GM19463 (cell line): ENCODE results near the gene NOTO.
"Not testable (repeated sequence)": the region's sequence is repeated elsewhere in the genome, so short reads cannot be mapped to it uniquely, and the experiment has no call there.

Source experiments
- ATAC-seq: cut with Tn5 transposase; IDR thresholded peaks from one replicate; pipeline ENCODE4 v1.9.1; 2021; ENCODE audit warnings: mild to moderate bottlenecking, moderate library complexity; ENCODE audit not compliant: unreplicated experiment

Gene NOTO

DNA sequence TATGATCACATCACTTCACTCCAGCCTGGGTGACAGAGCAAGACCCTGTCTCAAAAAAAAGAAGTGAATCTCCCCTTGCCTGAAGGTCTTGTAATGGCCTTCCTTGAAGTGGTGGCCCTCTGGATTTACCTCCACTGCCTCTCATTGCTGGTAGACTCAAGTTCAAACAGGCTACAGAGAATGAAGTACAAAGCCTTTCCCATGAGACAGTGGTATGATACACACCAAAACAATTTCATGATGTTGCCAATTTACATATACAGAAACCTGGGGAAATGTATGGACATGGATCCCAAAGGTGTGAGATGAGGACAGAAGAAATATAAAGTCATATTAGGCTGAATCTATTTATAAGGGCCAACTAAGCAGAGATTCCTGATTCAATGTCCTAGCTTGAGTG lies 4.8 kb upstream of the NOTO start:
- ATAC-seq = no peak

DNA sequence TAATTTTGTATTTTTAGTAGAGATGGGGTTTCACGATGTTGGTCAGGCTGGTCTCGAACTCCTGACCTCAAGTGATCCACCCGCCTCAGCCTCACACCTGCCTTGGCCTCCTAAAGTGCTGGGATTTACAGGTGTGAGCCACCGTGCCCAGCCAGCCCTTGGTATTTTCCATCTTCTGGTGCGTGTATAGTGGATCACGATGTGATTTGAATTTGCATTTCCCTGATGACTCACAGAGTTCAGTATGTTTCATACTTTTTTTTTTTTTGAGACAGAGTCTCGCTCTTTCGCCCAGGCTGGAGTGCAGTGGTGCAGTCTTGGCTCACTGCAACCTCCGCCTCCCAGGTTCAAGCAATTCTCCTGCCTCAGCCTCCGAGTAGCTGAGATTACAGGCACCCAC lies 2.1 kb upstream of the NOTO start:
- not testable (repeated sequence) for ATAC-seq

DNA sequence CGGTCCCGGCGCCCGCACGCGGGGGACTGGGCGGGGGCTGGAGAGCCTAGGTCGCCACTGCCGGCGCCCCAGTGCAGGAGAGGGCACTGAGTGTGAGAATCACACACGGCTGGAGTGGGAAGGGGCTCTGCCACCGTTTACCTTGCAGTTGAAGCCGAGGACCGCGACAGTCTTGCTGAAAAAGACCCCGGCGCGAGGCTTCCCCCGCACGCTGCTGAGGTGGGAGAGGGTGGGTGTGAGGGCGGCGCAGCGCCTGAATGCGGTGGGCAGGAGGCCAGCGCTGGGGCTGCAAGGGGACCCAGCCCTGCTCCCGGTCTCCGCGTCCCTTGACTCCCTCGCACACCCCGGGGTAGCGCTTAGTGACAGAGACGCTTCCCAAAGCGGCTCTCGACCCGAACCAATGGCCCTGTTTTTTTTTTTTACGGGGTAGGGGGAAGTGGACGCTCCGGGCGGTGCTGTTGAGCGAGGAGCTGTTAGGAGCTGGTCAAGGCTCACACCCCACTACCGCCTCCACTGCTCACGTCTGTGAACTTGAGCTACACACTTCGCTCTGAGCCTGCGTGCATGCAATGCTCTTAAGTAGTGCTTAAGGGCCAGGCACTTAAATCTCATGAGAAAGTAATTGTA lies 794 bp downstream of the NOTO start:
- no peak for ATAC-seq

DNA sequence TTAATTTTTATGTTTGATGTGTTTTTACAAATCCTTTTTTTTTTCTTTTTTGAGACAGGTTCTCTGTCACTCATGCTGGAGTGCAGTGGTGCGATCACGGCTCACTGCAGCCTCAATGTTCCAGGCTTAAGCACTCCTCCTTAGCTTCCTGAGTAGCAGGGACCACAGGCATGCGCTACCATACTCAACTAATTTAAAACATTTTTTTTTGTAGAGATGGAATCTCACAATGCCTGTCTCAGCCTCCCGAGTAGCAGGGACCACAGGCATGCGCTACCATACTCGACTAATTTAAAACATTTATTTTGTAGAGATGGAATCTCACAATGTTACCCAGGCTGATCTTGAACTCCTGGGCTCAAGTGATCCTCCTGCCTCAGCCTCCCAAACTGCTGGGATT lies 3.2 kb downstream of the NOTO start:
- no peak for ATAC-seq

DNA sequence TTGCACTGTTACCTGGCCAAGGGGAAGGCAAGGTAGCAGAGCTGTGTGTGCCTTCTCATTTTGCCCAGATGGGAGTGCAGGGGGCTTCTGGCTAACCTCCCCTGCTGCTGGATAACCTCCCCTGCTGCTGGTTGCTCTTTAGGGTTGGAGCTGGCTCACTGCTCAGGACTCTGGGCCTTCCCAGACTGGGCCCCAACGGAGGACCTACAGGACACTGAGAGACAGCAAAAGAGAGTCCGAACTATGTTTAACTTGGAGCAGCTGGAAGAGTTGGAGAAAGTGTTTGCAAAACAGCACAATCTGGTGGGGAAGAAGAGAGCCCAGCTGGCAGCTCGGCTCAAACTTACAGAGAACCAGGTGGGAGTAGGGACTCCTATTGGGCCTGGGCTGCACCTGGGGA lies 5.9 kb downstream of the NOTO start:
- ATAC-seq = no peak

DNA sequence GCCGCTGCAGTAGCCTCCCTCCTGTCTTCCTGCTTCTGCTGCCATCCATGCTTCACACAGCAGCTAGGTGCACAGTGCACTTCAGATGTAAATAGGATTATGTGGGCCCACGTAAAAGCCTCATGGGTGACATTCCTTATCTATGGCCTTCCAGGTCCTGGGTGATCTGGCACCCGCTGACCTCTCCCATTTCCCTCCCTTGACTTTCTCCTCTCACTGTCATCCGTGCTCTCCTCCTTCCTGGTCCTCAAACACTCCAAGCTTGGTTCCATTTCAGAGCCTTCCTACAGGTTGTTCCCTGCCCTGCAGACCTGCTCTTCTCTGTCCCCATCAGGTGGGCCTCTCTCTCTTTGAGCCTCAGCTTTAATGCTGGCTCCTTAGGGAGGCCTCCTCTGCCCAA lies 7.6 kb downstream of the NOTO start:
- no peak for ATAC-seq

DNA sequence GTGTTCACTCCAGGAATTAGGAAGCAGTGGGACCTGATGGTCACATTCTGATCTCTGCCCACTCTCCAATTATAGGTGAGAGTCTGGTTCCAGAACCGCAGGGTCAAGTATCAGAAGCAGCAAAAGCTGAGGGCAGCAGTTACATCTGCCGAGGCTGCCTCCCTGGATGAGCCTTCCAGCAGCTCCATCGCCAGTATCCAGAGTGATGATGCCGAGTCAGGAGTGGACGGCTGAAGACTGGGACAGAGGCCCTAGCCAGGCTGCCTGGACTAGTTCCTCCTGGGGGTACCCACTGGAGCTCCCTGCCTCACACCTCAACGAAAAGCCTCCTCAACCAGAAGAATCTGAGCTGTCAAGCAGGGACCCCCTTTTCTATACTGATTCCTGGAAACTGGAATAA lies 8.3 kb downstream of the NOTO start:
- ATAC-seq = no peak

DNA sequence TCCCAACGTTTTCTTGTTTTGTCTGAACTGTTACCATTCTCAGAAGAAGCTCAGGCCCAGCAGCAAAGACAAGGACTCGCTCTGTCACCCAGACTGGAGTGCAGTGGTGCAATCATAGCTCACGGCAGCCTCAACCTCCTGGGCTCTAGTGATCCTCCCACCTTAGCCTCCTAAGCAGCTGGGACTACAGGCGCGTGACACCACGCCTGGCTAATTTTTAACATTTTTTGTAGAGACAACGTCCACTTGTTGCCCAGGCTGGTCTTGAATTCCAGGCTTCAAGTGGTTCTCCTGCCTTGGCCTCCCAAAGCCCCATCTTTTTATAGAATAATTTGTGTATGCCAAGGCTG lies 9.7 kb downstream of the NOTO start:
- ATAC-seq = no peak

DNA sequence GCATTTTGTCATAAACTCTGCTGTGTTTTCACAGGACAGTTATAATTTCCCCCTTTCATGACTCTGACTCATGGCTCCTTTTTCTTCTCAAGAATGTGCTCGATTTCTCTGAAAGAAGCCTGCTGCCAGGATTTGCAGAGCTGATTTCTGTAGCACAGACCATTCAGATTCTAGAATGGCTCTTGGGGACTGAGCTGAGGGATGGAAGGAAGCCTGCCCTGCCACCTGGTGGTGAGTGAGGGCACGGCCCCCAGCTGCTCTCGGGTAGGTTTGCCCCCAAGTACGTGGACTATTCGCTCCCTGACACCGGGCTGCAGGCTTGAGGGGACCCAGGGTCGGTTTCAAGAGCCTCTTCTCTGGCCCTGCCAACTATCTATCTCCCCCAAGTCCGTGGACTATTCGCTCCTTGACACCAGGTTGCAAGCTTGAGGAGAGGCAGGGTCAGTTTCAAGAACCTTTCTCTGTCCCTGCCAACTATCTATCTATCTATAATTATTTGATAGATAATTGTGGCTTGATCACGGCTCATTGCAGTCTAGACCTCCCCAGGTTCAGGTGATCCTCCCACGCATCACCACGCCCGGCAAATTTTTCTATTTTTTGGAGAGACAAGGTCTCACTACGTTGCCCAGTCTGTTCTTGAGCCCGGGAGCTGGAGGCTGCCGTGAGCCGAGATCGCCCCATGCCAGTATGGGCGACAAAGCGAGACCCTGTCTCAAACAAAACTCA lies 10.2 kb downstream of the NOTO start:
- ATAC-seq = peak; percentile 65

DNA sequence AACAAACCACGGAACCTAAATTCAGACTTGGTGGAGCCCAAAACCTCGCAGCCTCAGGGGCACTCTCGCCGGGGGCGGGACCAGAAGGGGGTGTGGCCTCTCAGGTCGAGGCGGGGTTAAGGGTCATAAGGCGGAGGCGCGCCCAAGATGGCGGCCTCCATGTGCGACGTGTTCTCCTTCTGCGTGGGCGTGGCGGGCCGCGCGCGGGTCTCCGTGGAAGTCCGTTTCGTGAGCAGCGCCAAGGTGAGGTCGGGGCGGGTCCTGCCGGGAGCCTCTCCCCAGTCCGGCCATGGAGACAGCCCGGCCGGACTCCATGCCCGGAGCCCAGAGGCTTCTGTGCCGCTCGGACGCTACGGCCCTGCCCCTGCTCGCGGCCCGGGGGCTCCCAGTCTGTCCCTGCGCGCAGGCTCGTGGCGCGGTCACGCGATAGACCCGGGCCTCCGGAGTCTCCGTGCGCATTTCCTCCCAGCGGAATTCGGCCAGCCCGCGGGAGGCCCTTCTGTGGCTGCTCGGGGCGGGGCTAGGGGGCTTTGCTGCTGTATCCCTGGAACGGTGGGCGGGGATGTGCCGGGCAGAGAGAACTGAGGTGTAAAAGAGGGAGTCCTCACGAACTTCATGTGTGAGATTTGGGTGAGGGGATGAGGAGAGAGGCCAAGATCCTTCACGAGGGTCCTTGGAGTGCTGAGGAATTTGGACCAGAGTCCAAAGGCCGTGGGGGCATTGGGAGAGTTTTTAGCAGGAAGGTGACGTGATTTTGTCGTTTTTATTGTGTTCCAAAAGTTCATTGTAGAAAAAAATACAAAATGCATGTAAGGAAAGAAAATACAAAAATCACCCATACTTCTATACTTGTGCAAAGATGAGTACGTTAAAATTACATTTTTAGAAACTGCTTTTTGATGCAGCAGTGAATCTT lies 12.0 kb downstream of the NOTO start, which contains the start of gene SMYD5:
Gene SMYD5, plus strand, starts transcription at position 126 of the 916 bp plus-strand sequence. Its CDS starts 22 bp downstream, at position 148.
- ATAC-seq = peak; percentile 92

DNA sequence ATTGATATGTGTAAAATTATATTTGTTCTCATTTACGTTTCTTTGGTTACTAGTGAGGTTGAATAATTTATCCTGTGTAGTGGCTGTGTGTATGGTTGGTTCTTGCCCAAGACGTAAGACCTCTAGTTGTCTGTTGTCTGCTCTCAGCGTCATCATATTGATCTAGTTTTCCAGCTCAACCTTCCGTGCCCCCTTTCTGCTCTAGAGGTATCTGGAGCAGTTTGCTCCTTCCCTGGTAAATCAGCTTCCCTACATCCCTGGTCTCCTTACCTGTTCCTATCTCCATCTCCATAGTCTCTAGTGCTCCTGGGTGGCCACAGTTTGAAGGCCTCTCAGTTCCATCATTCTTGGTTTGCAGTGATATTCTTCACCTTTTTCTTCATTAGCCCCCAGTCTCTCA lies 12.9 kb downstream of the NOTO start:
- ATAC-seq = no peak

DNA sequence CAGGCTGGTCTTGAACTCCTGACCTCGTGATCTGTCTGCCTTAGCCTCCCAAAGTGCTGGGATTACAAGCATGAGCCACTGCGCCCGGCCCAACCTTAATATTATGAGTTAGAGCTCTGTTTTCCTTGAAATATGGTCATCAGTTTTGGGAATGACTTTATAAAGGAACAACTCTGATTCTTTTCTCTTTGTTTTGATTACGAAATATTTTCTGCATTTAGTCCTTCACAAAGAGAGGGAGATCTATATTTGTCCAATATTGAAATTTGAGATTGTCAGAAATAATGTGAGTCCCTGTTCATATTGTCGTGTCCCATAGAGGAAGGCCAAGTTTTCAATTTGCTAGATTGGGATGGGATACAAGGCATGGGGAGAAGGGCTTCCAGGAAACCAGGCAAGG lies 14.8 kb downstream of the NOTO start:
- no peak for ATAC-seq

DNA sequence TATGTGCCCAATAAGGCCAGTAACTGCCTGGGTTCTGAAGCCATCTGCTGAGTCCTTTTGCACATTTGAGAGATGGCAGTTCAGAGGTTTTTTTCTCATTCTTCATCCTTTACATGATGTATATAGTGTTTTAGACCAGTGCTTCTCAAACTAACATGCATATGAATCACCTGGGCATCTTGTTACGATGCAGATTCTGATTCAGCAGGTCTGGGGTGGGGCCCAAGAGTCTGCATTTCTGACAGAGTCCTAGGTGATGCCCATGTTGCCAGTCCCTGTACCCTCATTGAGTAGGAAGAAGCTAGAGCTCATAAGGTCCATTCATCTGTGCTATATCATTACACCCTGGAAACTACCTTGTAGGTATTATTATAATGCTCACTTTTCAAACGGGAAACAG lies 15.5 kb downstream of the NOTO start:
- no peak for ATAC-seq

DNA sequence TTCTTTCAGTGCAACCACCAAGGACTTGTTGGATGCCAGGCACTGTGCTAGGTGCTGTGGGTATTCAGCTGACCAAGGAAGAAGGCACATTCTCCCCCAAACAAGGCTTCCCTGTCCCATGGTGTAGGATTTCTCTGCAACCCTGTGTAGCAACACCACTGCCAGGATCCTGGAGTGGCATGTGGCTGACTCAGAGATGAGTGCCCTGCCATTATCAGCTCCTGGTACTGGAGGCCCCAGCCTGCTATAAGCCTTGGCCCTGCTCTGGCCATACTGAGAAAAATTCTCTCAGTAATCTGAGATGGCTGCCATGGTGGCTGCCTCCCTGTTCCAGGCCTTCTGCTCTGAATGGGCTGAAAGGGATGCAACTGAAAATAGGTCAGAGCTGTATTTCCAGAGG lies 15.9 kb downstream of the NOTO start:
- ATAC-seq = no peak

DNA sequence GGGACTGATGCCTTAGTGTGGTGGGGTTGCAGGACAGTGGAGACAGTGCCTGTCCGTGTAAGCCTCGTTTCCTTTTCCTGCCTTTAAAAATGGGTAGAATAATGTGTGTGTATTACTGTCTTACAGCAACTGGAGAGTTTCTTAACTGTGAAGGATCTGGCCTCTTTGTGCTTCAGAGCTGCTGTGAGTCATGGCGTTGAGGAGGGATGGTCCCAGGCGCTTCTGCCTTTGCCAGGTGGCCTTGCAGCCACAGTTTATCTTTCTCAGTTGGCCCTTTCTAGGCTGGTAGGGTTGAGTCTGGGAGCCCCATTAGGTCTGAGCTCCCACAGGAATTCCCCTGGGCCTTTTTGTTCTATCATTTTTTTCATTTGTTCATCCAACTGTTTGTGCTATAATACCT lies 21.4 kb downstream of the NOTO start:
- no peak for ATAC-seq

DNA sequence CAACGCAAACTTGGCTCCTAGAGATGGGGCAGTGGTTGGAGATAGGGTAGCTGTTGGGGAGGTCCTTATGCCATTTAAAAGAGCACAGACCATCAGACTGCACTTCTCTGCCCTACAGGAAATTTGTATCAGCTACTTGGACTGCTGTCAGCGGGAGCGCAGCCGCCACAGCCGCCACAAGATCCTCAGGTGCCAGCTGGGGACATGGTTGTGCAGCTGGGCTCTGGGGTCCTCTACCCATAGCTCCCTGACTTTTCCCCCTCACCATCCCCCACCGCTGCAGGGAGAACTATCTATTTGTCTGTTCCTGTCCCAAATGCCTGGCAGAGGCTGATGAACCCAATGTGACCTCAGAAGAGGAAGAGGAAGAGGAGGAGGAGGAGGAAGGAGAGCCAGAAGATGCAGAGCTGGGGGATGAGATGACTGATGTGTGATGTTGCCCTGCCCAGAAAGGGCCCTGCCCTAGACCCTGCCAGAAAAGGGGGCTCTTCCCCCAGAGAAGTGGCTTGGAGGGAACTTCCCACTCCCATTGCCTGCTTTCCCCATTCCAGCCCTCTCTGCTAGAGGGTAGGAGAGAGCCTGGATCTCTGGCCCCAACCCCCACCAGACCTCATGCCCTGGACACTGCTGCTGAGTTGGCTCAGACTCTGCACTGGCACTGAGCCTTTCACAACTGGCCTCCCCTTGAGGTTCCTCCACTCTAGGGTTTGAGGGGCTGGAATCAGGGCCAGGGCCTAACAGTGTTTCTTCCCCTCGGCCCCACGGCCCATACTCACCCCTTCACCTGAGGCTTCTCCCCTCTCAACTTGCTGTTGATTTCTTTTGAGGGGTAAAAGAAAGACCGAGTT lies 23.4 kb downstream of the NOTO start:
- no peak for ATAC-seq

DNA sequence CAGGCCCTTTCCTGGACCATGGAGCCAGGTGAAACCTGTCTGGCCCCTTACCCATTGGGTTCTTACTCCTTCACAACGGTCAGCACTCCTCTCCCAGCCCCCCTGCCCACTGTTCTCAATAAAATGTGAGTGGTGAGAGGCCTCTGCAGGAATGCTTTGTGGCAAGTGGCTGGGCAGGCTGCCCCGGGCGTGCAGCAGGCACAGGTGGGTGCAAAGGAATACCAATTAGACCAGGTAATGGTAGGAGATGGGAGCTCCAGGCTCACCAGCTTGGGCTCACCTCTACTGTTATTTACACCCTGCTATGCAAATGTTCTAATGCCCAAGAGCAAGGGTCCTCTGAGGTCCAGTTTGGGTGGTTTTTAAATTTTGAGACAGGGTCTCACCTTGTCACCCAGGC lies 24.7 kb downstream of the NOTO start:
- no peak for ATAC-seq

DNA sequence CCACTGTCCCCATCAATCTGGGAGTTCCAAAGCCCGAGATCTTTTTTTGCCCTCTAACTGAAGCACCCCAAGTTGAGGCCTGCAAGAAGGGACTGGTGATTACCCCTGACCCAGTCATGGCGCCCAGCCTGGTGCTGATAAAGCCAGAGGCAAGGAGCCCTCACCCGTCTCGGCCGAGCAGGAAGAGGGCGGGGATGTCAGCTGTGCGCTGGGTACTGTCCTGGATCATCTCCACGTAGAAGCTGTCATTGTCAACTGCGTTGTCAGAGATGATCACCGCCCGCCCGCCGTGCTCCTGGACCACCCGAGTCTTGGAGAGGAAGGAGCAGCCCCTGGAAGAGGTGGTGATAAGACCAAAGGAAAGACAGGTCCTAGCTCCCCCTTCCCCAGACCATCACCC lies 26.3 kb downstream of the NOTO start:
- ATAC-seq = no peak

DNA sequence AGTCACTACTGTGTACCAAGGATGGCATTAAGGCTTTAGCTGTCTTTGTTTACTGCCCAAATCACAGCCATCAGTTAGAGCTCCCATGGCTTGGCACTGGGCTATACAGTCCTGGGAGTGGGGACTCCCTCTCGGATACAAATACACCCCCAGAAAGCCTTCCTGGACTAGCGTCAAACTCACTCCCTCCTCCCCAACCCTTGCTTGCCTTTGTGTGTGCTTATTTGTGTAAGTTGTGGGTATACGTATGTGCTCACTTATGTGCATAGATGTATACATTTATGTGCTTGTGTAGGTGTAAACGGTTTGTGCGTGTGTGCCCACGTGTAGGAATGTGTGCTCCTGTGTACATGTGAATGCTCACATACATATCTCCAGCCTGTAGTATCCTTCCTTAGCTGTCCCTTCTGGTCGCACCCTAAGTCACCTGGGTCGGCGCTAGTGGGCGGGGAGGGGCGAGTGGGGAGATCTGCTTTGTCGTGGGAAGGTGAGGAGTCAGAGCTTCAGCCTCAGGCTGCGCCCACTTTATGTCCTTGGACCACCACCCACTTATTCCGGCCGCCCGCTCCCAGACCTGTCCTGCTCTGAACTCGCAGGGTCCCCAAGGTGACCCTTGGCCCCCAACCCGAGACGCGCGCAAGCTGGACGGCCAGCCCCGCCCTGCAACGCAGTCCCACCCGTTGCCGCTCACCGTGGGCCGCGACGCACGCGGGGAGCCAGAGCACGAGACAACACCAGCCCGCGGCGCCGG lies 30.2 kb downstream of the NOTO start:
- ATAC-seq = peak; percentile 7
